OCI-LY3 (cell line): ENCODE data around the gene NELL2.
"Not testable (repeated sequence)": the region's sequence is repeated elsewhere in the genome, so short reads cannot be mapped to it uniquely, and the experiment has no call there.

Experiments used
- EZH2phosphoT487 ChIP-seq: fragments of 200-600 bp; shearing (Covaris generic); IDR thresholded peaks from 2 replicates; pipeline ENCODE4 v1.6.1; 2018; ENCODE audit warnings: antibody characterized with exemption, mixed run types, low read depth
- TF ChIP-seq, protein P1 (sequence below): fragments of 200-600, 300-600 bp; sonication (generic); IDR thresholded peaks from 2 replicates; pipeline ENCODE4 v1.5.1; 2014; ENCODE audit warnings: antibody characterized with exemption, low read length, low read depth

DNA sequence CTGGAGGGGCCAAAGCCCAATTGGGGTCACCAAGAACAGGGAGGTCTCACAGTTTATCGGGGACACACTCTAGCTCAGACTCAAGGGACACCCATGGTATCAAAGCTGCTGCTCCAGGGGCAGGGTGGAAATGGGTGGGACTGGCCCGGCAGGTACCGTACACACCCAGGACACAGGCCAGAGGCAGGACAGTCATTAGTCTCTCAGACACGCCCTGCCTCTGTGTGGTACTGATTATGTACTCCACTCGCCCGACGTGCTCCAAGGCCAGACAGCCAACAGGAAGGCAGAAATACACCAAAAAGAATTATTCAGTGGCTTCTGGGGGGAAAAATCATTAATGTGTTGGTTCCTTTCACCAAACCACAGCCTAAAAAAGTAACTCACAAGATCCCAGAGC lies 41.1 kb downstream of the NELL2 start:
- TF ChIP-seq, protein P1, sequence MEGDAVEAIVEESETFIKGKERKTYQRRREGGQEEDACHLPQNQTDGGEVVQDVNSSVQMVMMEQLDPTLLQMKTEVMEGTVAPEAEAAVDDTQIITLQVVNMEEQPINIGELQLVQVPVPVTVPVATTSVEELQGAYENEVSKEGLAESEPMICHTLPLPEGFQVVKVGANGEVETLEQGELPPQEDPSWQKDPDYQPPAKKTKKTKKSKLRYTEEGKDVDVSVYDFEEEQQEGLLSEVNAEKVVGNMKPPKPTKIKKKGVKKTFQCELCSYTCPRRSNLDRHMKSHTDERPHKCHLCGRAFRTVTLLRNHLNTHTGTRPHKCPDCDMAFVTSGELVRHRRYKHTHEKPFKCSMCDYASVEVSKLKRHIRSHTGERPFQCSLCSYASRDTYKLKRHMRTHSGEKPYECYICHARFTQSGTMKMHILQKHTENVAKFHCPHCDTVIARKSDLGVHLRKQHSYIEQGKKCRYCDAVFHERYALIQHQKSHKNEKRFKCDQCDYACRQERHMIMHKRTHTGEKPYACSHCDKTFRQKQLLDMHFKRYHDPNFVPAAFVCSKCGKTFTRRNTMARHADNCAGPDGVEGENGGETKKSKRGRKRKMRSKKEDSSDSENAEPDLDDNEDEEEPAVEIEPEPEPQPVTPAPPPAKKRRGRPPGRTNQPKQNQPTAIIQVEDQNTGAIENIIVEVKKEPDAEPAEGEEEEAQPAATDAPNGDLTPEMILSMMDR = not testable (repeated sequence)
- TF ChIP-seq EZH2phosphoT487 = not testable (repeated sequence)
